GM12878 (cell line): ENCODE data around the gene SUPT4H1. TPM values are rescaled to one million over a fixed set of nuclear protein-coding genes. Genes with fewer than 3 reads are reported as not detected.

Source experiments
- ATAC-seq: fragments of 200-7000 bp; cut with Tn5 transposase; 3 replicates; pipeline ENCODE4 v1.9.1; 2020; ENCODE audit warnings: mild to moderate bottlenecking, moderate library complexity
- BruUV-seq: library from RNA; stranded (reverse); fragments of 400-500 nt; replicated peaks from 2 replicates; lab custom pipeline; 2021; lab: Mats Ljungman, UMichigan
- CTCF ChIA-PET: fragments of 300-600 bp; sonication (Branson Sonifier 250); formaldehyde crosslinking; extraction: SDS; loops from one replicate; lab custom pipeline; 2021; ENCODE audit warnings: inconsistent platforms; lab: Yijun Ruan, JAX
- POLR2A ChIA-PET: fragments of 350-600 bp; formaldehyde crosslinking; extraction: SDS; loops from one replicate; lab custom pipeline; 2021; ENCODE audit warnings: inconsistent platforms; lab: Charles Lee
- RAD21 ChIA-PET: fragments of 300-600 bp; sonication (Branson Sonifier 250); formaldehyde crosslinking; loops from one replicate; lab custom pipeline; 2023; ENCODE audit warnings: antibody characterized with exemption; ENCODE audit not compliant: unreplicated experiment; lab: Charles Lee
- SMC1A ChIA-PET: fragments of 300-600 bp; sonication (Branson Sonifier 250); formaldehyde crosslinking; loops from one replicate; lab custom pipeline; 2023; ENCODE audit not compliant: unreplicated experiment, uncharacterized antibody; lab: Charles Lee
- DNase-seq: peaks from one replicate; pipeline ENCODE4 v3.0.0-alpha.2; 2011; ENCODE audit warnings: low read depth, low spot score
- FAIRE-seq: peaks from 3 replicates; lab custom pipeline; 2011; peaks lifted over from hg19 to GRCh38; lab: Jason Lieb, UNC
- H2AFZ ChIP-seq: 2 replicates; pipeline ENCODE4 v1.6.0; 2011; ENCODE audit warnings: low read depth, low read length, control low read depth; ENCODE audit not compliant: control insufficient read depth
- H3K27ac ChIP-seq: 2 replicates; pipeline ENCODE4 v1.5.1; 2011; ENCODE audit warnings: control low read depth; ENCODE audit not compliant: control insufficient read depth, insufficient read depth
- H3K27me3 ChIP-seq, 2 experiments: replicated peaks in 1 of 2; 2 replicates each; pipeline versions ENCODE4 v1.6.0 to v1.6.1; 2011; ENCODE audit warnings: low read length in 1 of 2; ENCODE audit not compliant: control insufficient read depth in 2 of 2, insufficient read depth in 2 of 2
- H3K36me3 ChIP-seq, 2 experiments: 2 replicates each; pipeline ENCODE4 v1.5.1; 2011; ENCODE audit warnings: low read length in 1 of 2; ENCODE audit not compliant: control insufficient read depth in 2 of 2, insufficient read depth in 2 of 2
- H3K4me1 ChIP-seq: 2 replicates; pipeline ENCODE4 v1.6.1; 2011; ENCODE audit warnings: mild to moderate bottlenecking, low read length, moderate library complexity, mixed read lengths; ENCODE audit not compliant: control insufficient read depth, insufficient read depth
- H3K4me2 ChIP-seq: 2 replicates; pipeline ENCODE4 v1.6.0; 2011; ENCODE audit warnings: control low read depth; ENCODE audit not compliant: control insufficient read depth, insufficient read depth
- H3K4me3 ChIP-seq: fragments of 200-600 bp; sonication (generic); 2 replicates; pipeline ENCODE4 v1.5.1; 2016
- H3K79me2 ChIP-seq: 2 replicates; pipeline ENCODE4 v1.6.0; 2011; ENCODE audit warnings: low read length; ENCODE audit not compliant: control insufficient read depth, insufficient read depth
- H3K9ac ChIP-seq: 2 replicates; pipeline ENCODE4 v1.8.0; 2011; ENCODE audit warnings: low read length, control low read depth, mixed read lengths; ENCODE audit not compliant: control insufficient read depth, insufficient read depth
- H3K9me3 ChIP-seq: replicated peaks from 3 replicates; pipeline ENCODE4 v1.5.1; 2011; ENCODE audit warnings: mild to moderate bottlenecking, low read length; ENCODE audit not compliant: control insufficient read depth, insufficient read depth
- H4K20me1 ChIP-seq: 2 replicates; pipeline ENCODE4 v1.6.0; 2011; ENCODE audit not compliant: control insufficient read depth, insufficient read depth
- DPF2 ChIP-seq: fragments of 450-650 bp; IDR thresholded peaks from 2 replicates; pipeline ENCODE4 v1.6.1; 2017; ENCODE audit warnings: mild to moderate bottlenecking
- KLF5 ChIP-seq: fragments of 450-650 bp; IDR thresholded peaks from 2 replicates; pipeline ENCODE4 v1.6.1; 2014; ENCODE audit warnings: mild to moderate bottlenecking; ENCODE audit not compliant: partially characterized antibody
- MTA3 ChIP-seq: IDR thresholded peaks from 2 replicates; pipeline ENCODE4 v1.6.1; 2012; ENCODE audit warnings: low read length, inconsistent platforms, borderline replicate concordance
- RBBP5 ChIP-seq: fragments of 200-600 bp; sonication (generic); conservative IDR thresholded peaks from 2 replicates; pipeline ENCODE4 v1.6.1; 2016
- TCF7 ChIP-seq: IDR thresholded peaks from 2 replicates; pipeline ENCODE4 v1.6.1; 2014; ENCODE audit warnings: antibody characterized with exemption, borderline replicate concordance
- WGBS: methylation state at CpG from one replicate; pipeline ENCODE4 v1.1.6; 2016; ENCODE audit warnings: low lambda C conversion rate; ENCODE audit not compliant: insufficient replicate concordance, insufficient coverage; ENCODE audit errors: missing lambda C conversion rate; 5-methylcytosine and 5-hydroxymethylcytosine counted together
- in situ Hi-C: fragments of 300-500 bp; cut with MboI; formaldehyde crosslinking; loops from 9 replicates; pipeline ENCODE4 v1.14.3; 2018; ENCODE audit warnings: mixed read lengths
- intact Hi-C: fragments of 100-400 bp; cut with micrococcal nuclease; formaldehyde crosslinking; loops from one replicate; pipeline ENCODE4 v1.14.2; 2022; ENCODE audit not compliant: unreplicated experiment
- polyA plus RNA-seq, 11 experiments: library from polyadenylated mRNA; depleted of rRNA in 4 of 11; unstranded in 6 of 11; stranded (reverse) in 5 of 11; fragments of >200 nt; fragmentation: Nextera tagmentation in 4 of 11; fragmentation: Illumina TruSeq in 1 of 11; extraction: Ambion mirVana in 4 of 11; extraction: Trizol in 1 of 11; gene quantifications; 1 replicate in 1 of 11; 2 replicates in 10 of 11; pipeline versions ENCODE4 v1.2.1 to v1.2.3, GENCODE V29; 2011 to 2016; ENCODE audit warnings: inconsistent platforms in 2 of 11, missing spikeins in 2 of 11, low read depth in 1 of 11
- total RNA-seq, 4 experiments: library from RNA; depleted of rRNA in 3 of 4; stranded (reverse); fragments of >200 nt in 3 of 4; fragmentation: Illumina TruSeq in 1 of 4; extraction: Trizol in 1 of 4; gene quantifications; 2 replicates each; pipeline versions ENCODE4 v1.2.1 to v1.2.3, GENCODE V29; 2013 to 2021
- TF ChIP-seq, protein P1 (sequence below): fragments of 450-650 bp; IDR thresholded peaks from 2 replicates; pipeline ENCODE4 v1.6.1; 2016; ENCODE audit warnings: mild to moderate bottlenecking, moderate library complexity, borderline replicate concordance

SUPT4H1 gene
- total and polyA plus RNA-seq, 10 of the 15 experiments (the other 5 are each of a cell fraction or from before 2014, with no cell fraction given): 83.8 to 293 (median 128) TPM

DNA sequence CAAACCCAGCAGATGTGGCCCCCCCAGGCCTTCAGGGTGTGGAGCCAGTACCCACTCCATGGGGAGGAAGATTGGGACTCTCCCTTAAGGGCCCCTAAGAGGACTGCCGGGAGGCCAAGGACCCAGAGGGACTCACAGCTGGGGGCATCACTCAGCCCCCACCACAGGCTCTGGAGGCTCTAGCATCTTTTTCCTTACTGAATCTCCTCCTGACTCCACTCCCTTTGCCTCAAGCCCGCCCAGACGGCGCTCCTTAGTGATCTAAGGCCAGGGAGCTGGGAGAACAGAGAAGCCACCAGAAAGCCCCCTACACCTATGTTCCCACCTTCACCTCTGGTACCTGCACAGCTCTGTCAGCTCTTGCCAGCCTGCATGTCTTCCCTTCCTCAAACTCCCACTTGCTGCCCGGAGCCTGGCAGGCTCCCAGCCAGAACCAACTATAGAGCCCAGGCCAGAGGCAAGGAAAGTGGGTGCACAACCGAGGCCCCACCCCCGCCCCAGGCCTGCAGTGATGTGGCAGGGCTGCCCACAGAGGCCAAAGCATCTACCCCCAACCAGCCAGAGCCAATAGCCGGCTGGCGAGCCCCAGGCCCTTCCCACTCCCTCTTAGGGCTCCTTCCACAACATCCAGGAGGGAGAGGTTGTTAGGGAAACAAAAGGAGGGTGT, 48.9 kb downstream of the SUPT4H1 start:
- RAD21 ChIA-PET: interaction anchor here (1.2 to 3.0 kb wide), 6 partner anchors 14 to 145 kb away, joined by 3 to 27 read pairs (median 6); partner anchors contain the start of genes RNF43 and SUPT4H1
- no peaks in the 10 kb centered on the region for H4K20me1 ChIP-seq
- no peak overlapping the region for H2AFZ ChIP-seq
- H3K4me3 ChIP-seq: no peak overlapping the region
- POLR2A ChIA-PET: interaction anchor here (1.8 kb wide), 1 partner anchor 114 kb away, joined by 5 read pairs; the partner anchor contains the start of gene RNF43
- WGBS: 44% methylated on average over 9 of the region's 9 CpGs
- SMC1A ChIA-PET: interaction anchor here (0.6 to 2.8 kb wide), 7 partner anchors 9 to 149 kb away, joined by 3 to 13 read pairs (median 6); partner anchors contain the start of gene SUPT4H1
- DNase-seq (no peak), FAIRE-seq (no peak), ATAC-seq (no peak)
- in situ Hi-C loops: no loop called here
- no peaks in the 10 kb centered on the region for H3K79me2 ChIP-seq
- intact Hi-C loops: no loop called here
- no peaks in the 10 kb centered on the region for H3K36me3 ChIP-seq
- no peak overlapping the region for H3K9ac ChIP-seq
- TF ChIP-seq TCF7 (no peak), MTA3 (no peak)
- no peak overlapping the region for H3K27ac ChIP-seq
- H3K4me2 ChIP-seq: no peak overlapping the region
- BruUV-seq: no TSS peak
- H3K9me3 ChIP-seq: no peaks in the 10 kb centered on the region
- CTCF ChIA-PET: interaction anchor here (0.7 to 7.1 kb wide), 15 partner anchors 8 to 149 kb away, joined by 3 to 56 read pairs (median 4); partner anchors contain the start of gene RNF43
- H3K27me3 ChIP-seq: no peaks in the 10 kb centered on the region; a peak in 1 of 4 replicates
- no peaks in the 10 kb centered on the region for H3K4me1 ChIP-seq

DNA sequence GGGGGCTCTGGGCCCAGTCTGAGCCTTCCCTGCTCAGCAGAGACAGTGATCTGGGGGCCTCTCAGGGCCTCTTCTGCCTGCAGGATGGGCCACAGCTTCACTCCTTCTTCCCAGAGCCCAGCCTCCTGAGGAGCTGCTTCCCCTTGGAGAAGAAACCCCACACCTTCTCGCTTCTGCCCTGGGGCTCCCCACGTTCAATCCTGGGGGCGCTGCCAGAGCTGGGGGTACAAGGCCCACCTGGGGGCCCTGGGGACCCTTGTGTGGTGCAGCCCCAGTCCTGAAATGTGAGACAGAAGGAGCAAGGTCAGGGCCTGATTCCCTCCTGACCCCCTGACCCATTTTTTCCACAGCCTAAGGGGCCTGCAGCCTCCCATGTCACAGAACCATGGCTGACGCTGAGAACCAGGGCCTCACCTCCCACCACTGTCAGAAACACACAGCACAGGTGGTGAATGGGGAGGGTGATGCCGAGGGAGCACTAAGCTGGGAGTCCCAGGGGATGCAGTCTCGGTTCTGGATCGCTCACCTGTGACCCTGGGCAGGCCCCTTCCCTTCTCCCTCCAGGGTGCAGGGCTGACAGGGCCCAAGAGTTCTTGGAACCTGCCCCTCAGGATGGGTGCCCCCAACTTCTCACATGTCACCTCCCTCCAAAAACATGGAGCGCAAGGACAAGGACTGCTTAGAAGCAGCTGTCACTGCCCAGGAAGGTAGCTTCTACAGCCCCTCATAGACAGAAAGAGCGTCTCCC, 49.7 kb downstream of the SUPT4H1 start:
- no peaks in the 10 kb centered on the region for H3K36me3 ChIP-seq
- FAIRE-seq (no peak), ATAC-seq (no peak), DNase-seq (no peak)
- 32% methylated on average over 9 of the region's 9 CpGs for WGBS
- ChIA-PET CTCF (interaction anchor here (0.8 to 7.1 kb wide), 8 partner anchors 13 to 150 kb away, joined by 3 to 56 read pairs (median 4); partner anchors contain the start of gene RNF43), POLR2A (no interaction called here), RAD21 (interaction anchor here (0.6 to 2.6 kb wide), 3 partner anchors 115 to 148 kb away, joined by 3 to 8 read pairs (median 3); partner anchors contain the start of gene RNF43), SMC1A (interaction anchor here (0.9 to 2.4 kb wide), 4 partner anchors 12 to 136 kb away, joined by 4 to 7 read pairs (median 5); partner anchors contain the start of gene RNF43)
- in situ Hi-C loops: no loop called here
- no peak overlapping the region for H3K27ac ChIP-seq
- no peaks in the 10 kb centered on the region for H4K20me1 ChIP-seq
- BruUV-seq: no TSS peak
- no peak overlapping the region for H3K9ac ChIP-seq
- intact Hi-C loops: no loop called here
- no peaks in the 10 kb centered on the region for H3K4me1 ChIP-seq
- no peak overlapping the region for H3K4me3 ChIP-seq
- H2AFZ ChIP-seq: no peak overlapping the region
- no peaks in the 10 kb centered on the region; a peak in 1 of 4 replicates for H3K27me3 ChIP-seq
- H3K4me2 ChIP-seq: no peak overlapping the region
- no peaks in the 10 kb centered on the region for H3K79me2 ChIP-seq
- H3K9me3 ChIP-seq: no peaks in the 10 kb centered on the region
- no peak for TF ChIP-seq DPF2
- no peak for TF ChIP-seq RBBP5
- TF ChIP-seq, protein P1, sequence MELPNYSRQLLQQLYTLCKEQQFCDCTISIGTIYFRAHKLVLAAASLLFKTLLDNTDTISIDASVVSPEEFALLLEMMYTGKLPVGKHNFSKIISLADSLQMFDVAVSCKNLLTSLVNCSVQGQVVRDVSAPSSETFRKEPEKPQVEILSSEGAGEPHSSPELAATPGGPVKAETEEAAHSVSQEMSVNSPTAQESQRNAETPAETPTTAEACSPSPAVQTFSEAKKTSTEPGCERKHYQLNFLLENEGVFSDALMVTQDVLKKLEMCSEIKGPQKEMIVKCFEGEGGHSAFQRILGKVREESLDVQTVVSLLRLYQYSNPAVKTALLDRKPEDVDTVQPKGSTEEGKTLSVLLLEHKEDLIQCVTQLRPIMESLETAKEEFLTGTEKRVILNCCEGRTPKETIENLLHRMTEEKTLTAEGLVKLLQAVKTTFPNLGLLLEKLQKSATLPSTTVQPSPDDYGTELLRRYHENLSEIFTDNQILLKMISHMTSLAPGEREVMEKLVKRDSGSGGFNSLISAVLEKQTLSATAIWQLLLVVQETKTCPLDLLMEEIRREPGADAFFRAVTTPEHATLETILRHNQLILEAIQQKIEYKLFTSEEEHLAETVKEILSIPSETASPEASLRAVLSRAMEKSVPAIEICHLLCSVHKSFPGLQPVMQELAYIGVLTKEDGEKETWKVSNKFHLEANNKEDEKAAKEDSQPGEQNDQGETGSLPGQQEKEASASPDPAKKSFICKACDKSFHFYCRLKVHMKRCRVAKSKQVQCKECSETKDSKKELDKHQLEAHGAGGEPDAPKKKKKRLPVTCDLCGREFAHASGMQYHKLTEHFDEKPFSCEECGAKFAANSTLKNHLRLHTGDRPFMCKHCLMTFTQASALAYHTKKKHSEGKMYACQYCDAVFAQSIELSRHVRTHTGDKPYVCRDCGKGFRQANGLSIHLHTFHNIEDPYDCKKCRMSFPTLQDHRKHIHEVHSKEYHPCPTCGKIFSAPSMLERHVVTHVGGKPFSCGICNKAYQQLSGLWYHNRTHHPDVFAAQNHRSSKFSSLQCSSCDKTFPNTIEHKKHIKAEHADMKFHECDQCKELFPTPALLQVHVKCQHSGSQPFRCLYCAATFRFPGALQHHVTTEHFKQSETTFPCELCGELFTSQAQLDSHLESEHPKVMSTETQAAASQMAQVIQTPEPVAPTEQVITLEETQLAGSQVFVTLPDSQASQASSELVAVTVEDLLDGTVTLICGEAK: no peak
- TF ChIP-seq KLF5: no peak
